HPDE6-E6E7 (cell line): ENCODE data around the gene PPP1R16B.
A peak's percentile ranks its signal among the peaks of the same experiment; 100 is the strongest.
"Not testable (repeated sequence)": the region's sequence is repeated elsewhere in the genome, so short reads cannot be mapped to it uniquely, and the experiment has no call there.

ENCODE experiments used
- DNase-seq: peaks from one replicate; pipeline ENCODE4 v3.0.0; 2011; ENCODE audit warnings: missing footprints; ENCODE audit errors: extremely low spot score

PPP1R16B gene

DNA sequence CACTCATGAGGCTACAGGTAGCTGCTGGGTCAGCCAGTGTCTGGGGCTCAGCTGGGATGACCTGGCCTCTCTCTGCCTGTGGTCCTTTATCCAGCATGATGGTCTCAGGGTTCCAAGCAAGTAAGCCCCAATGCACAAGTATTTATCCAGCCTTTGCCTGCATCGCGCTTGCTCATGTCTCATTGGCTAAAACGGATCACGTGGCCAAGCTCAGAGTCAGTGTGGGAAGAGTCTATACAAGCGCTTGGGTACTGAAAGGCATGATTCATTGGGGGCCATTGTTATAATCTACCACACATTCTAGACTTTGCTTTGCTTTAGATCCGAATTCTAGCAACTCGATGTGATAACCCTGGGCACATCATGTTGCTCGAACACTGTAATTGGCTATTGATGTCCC, 48.3 kb downstream of the PPP1R16B start:
- DNase-seq: no peak

DNA sequence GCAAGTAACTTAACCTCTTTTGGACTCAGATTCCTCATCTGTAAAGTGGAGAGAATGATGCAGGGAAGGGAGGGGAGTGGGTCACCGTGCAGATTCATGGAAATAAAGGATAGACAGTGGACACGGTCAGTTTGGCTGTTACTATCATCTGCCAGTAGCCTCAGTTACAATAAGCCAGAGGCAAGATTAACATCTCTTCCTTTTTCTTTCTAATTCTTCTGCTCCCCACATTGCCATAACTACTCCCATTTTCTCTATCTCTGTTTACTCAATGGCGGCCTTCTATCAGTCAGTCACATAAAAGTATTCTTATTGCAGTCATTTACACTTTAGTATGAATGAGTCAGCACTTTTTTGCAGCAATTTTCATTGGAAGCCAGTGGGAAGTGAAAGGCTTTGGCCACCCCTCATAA, 49.2 kb downstream of the PPP1R16B start:
- DNase-seq: no peak

DNA sequence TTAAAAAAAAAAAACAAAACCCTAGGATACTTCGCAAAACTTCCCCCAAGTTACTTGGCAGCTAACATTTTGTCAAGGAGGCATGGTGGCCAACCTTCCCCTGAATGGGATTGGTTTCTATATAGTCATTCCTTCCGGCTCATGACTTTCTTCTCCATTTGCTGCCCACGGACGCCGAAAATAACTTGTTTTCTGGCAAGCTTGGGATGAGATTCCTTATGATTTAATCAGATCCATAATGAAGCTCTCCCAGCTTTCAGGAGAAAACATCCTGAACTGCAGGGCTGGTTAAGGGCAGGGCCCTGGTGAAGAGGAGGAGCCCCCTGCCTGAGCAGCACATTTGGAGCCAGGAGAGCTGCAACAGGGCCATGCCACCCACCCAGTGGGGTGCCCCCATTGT, 49.9 kb downstream of the PPP1R16B start:
- DNase-seq: no peak

DNA sequence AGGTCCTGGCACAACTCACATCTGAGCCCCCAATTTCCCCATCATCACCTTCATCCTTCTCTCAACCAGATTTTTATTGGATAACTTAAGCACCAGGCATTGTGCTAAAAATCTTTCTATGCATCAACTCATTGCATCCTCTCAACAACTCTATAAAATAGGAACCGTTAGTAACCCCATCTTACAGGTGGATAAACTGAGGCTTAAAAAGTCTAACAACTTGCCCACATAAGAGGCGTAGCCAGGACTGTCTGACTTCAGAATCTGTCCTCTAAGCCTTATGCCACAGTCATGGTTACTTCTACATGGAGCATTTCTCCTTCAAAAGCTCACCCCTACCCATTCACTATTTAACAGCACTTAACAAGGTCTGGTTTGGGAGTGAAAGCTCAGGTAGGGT, 51.1 kb downstream of the PPP1R16B start:
- no peak for DNase-seq

DNA sequence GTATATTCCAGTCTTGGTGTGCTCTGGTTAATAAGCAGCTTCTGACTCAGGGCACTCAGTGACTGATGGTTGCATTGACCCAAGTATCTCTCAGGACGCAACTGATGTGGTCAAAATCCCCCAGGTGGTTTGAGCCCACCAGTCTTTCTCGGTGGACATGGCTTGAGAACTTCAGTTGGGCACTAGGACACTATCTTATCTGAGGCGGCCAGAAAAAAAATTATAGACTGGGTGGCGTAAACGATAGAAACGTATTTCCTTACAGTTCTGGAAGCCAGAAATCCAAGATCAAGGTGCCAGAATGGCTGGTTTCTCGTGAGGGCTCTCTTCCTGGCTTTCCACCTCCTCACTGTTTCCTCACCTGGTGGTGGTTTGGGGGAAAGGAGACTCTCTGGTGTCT, 52.2 kb downstream of the PPP1R16B start:
- no peak for DNase-seq

DNA sequence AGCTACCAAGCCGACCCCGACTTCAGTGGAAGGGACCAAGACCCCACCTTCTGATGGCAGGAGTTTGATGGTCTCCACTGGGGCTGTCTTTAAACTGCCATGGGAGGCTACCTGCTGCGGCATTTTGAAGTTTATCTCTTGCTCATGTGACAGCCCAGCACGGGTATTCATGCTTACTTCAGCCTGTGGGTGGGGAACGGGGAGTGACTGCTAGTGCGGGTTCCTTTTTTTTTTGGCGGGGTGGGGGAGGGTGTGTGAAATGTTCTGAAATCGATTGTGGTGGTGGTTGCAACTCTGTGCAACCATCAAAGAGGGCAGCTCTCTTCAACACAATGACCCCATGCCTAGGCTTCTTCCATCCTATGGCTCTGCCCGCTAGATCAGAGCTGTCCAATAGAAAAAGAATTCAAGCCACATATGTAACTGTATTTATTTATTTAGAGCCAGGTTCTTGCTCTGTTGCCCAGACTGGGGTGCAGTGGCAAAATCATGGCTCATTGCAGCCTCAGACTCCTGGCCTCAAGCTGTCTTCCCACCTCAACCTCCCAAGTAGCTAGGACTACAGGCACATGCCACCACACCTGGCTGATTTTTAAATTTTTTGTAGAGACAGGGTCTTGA, 53.7 kb downstream of the PPP1R16B start:
- DNase-seq: no peak

DNA sequence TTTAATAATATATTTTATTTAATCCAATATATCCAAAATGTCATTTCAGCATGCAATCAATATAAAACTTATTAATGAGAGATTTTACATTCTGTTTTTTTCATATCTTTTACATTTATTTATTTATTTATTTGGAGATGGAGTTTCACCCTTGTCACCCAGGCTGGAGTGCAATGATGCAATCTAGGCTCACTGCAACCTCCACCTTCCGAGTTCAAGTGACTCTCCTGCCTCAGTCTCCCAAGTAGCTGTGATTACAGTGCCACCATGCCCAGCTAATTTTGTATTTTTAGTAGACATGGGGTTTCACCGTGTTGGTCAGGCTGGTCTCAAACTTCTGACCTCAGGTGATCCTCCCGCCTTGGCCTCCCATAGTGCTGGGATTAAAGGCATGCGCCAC, 54.4 kb downstream of the PPP1R16B start:
- DNase-seq: not testable (repeated sequence)

DNA sequence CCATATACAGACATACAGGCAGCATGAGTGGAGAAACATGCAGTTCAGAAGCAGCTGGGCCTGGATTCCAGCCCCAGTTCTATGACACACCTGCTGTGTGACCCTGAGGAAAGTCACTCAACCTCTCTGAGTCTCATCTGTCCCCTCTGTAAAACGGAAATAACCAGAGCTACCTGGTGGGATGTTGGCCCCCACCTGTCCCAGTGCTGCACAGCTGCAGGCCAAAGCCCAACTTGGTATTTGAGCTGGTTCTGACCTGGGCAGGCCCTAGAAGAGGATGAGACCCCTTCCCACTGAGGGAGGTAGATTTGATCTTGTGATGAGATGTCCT, 55.5 kb downstream of the PPP1R16B start:
- DNase-seq: no peak

DNA sequence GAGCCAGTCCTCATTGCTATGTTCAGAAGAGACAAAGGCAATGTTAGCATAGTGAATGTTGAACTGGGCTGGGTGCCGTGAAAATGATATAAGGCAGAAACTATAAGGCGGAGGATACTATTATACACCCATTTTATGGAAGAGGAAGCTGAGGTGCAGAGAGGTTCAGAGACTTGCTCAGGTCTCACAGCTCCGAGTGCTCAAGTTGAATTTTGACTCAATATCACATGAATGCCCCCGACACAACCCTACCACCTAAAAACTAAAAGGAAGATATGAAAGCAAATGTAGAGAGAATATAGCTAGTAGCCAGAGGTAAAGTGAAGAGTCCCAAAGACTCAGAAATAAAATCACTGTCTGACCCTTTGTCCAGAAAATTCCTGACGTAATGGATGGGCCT, 56.7 kb downstream of the PPP1R16B start:
- no peak for DNase-seq

DNA sequence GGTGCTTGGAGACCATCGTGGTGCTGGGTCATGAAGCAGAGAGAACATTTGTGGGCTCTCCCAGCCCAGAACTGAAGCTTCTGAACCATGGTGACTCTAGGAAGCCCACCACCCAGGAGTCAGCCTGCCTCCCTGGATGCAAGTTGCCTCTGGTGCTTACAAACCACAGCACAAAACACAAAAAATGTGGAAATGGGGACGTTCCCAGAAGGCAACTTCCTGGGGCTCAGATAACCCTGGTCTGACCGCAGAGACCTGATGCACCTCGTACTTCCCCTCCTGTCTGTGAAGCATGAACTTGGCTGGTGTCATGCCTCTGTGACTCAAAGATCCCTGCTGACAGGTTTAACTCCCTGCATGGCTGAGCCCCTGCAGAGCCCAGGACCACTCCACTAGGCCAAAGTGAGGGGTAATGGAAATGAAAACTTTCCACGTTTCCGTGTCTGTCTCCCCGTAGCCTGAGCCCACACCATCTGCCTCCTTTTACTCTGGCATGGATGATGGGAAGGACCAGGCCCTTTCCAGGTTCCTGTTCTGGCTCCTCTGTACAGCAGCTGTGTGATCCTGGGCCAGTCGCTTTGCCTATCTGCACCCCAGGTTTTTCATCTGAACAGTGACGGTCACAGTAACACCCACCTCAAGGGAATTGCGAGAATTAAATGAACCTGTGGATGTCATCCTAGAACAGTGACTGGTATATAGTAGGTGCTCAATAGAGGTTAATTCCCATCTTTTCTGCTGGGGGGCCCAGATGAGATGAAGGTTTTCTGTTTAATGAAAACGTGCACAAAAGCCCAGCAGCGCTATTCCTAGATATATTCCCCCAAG, 57.7 kb downstream of the PPP1R16B start:
- DNase-seq: no peak

DNA sequence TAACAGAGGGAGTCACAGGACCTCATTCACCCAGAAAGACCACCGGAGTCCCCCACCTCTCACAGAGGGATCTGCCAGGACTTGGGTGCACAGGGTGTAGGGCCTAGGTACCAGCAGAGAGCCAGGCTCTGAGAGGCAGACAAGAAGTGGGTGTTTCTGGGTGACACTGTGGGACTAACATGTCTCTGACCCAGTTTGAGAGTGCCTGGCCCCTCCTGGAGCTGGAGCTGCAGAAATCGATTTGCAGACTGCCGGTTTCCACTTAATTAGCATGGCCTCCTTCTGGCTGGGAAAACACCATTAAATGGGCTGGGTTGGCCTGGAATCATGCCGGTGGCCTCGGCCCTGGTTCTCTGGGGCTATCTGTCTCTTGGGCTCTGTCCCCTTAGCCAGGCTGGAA, 59.2 kb downstream of the PPP1R16B start:
- no peak for DNase-seq

DNA sequence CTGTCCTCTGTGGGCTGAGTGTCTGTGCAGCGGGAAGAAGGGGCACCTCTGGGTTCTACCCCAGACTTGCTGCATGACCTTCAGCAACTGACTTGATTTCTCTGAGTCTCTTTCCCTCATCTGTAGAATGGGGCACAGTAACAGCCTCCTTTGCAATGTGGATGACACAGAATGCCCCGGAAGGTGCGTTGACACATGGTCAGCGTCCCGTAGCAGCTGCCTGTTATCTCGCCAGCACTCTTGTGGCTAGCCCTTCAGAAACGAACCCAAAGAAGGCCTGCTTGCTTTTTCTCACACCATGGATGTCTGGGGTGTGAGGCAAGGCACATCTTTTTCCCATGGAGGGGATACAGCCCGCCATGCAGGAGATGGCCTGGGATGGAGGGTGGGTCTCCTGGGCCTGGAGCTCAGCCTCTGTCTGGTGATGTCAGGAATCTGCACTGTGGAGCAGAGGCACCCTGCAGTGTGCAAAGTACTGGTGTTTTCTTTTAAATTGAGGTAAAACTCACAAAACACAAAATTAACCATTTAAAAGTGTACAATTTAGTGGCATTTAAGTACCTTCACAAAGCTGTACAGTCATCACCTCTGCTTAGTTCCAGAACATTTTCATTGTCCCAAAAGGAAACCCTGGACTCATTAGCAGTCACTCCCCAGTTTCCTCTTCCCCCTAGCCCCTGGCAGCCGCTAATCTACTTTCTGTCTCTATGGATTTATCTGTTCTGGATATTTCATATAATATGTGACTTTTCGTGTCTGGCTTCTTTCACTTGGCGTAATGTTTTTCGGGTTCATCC, 61.0 kb downstream of the PPP1R16B start:
- no peak for DNase-seq

DNA sequence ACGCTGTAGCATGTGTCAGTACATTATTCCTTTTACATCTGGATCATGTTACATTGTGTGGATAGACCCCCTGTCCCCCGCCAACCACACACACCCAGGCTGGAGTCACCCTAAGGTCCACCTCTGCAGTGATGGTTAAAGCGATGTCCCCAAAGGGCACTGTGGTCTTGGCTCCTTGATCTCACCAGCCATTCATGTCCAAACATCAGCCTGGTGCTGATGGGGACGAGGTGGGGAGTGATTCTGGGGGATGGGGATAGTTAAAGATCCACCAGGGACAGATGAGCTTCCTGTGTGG, 61.5 kb downstream of the PPP1R16B start:
- DNase-seq: no peak

DNA sequence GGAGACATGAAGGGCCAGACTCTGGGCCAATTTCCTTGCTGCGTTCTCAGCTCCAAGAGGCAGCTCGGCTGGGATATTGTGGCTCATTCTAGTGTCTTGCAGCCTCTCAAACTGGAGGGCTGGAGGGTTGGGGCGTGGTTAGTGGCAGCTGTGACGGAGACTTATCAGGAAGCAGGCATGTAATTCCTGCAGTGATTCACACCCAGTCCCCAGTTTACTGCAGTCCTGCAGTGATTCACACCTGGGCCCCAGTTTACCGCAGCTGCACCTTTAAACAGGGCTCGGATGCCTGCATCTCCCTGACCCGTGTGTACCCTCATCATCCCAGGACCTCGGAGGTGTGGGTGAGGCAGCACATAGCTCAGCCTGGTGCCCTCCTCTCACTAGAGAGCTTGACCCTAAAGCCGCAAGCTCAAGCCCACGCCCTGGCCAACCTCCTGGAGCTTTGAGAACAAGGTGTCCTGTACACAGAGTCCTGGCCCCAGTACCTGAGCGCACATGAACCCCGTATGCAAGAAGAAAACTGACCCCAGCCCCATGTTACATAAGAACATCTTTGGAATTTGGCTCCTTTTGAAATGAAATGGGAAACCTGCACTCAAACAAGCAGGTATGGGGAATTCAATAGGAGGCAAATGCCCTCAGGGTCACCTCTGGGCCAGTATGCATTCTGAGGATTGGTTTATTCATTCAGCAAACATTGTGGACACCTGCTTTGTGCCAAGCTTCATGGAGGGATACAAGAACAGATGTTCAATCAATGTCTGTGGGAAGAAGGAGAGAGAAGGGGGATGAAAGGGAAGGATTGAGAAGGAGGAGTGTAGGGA, 65.4 kb downstream of the PPP1R16B start:
- peak; percentile 100 for DNase-seq

DNA sequence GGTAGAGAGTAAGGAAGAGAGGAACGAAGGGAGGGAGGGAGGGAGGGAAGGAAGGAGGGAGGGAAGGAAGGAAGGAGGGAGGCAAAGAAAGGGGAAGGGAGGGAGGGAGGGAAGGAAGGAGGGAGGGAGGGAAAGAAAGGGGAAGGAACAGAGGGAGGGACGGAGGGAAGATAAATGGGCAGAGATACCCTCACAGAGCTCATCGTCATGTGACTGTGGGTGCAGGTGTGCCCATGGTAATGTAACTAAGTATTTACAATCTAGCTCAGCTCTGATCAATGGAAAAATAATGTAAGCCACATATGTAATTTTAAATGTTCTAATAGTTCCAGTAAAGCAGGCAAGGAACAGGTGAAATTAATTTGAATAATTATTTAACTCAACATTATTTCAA, 66.1 kb downstream of the PPP1R16B start:
- no peak for DNase-seq

DNA sequence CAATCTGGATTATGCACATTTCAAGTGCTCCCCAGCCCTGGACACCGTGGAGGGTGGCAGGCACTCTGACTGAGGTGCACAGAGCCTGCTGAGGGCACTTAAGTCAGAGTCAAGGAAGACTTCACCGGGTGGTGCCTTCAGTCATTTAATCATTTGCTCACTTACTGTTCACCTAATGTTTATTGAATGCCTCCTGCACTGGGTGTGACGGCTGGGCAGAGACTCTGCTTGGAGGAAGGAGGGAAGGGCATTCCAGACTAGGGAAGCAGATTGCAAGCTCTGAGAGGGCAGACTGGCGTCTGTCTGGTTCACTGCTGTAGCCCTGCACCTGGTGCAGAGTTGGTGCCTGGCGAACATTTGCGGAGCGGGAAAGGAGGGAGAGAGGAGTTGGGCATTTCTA, 66.5 kb downstream of the PPP1R16B start:
- no peak for DNase-seq

DNA sequence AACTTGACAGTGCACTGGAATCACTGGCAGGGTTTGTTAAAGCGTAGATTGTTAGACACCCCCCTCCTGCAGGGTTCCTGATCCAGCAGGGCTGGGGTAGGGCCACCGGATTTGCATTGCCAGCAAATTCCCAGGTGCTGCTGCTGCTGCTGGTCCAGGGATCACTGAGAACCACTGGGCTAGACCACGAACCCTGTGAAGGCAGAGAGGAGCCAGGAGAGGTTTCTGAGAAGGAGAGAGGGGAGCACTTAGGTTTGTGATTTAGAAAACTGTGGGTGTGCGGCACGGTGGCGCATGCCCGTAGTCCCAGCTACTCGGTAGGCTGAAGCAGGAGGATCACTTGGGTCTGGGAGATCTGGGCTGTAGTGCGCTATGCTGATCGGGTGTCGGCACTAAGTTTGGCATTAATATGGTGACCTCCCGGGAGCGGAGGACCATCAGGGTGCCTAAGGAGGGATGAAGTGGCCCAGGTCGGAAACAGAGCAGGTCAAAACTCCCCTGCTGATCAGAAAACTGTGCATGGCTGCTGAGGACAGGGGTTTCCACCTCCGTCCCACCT, 67.1 kb downstream of the PPP1R16B start:
- no peak for DNase-seq

DNA sequence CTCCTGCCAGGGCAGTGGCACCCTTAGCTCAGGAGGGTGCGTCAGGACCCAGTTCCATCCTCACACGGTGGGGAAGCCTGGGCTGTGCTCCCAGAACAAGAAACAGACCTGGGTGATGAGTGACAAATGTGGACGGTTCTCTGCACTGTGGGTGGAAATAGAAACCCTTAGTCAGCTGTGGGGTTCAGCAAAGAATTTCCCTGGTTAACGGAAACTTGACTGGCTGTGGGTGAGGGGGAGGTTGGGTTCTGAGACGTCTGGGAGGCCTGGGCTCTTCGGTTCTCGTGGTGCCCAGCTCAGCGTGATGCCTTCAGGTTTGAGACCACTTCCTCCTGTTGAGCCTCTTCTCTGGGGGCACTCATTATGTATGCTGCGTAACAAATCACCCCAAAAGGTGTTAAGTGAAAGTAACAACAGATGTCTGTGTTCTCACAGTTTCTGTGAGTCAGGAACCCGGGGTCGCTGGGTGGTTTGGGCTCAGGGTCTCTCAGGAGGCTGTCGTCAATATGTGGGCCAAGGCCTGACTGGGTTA, 67.6 kb downstream of the PPP1R16B start:
- no peak for DNase-seq

DNA sequence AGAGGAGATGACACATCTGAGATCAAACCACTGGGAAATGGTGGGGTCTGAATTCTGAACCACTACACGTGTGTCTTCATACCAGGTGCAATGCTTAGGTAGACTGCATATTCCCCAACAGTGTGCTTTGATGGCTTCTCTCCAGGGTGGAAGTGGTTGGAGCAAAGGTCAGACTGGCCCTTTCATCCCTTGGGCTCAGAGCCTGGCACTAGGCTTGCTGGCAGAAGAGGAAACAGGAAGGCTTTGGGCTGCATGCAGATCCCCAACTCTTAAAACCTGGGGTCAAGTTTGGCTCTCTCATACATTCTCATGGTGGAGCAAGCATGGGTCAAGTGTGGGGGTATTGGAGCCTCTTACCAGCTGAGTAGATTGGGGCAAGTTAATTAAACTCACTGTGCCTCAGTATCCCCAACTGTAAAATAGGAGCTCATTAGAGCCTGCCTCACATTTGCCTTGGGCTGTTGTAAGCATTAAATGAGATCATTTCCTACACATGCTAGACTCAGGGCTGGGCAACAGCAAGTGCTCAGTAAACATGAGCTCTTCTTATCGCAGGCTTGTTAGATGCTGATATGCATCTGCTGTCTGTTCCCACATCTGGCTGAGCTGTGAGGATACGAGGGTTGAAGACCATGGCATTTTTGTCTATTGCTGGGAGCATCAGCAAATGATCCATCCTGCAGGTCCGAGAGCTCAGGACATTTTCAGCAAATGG, 69.1 kb downstream of the PPP1R16B start:
- DNase-seq: no peak

DNA sequence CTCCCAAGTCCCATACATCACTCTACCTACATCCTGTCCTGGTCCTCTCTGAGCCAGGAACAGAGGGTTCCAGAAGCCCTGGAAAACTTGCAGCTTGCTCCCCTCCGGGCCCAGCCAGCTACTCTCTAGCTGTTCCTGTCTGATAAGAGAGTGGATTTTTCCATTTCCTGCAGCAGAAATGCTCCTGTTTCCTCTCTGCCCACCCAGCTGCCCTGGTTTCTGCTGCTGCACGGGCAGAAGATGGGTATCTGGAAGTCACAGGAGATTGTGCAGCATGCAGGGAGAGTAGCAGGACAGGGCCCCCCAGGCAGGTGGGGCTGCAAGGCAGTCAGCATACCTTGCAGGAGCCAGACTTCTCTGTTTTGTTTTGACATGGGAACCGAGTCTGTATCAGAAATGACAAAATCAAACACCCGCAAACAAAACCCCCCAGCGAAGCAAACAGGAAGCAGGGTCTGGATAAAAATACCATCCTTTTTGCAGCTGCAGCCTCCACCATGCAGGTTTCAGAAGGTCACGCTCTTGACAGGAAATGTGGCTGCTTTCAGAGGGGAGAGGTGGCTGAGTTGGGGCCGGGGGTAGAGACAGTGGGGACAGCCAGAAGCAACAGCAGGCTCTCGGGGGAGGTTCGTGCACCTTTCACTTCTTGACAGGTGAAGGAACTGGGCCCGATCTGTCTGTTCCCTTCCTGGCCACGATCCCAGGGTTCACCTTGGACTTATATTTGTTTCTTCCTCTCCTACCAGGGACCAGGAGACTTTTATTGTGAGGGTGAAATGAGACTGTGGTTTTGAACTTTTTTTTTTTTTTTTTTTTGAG, 69.9 kb downstream of the PPP1R16B start:
- no peak for DNase-seq
